Stimulated activated CD8-positive, alpha-beta memory T cell treated with anti-CD3 and anti-CD28 coated beads, Interleukin-12 subunit alpha, Interleukin-12 subunit beta, amount 100 ng/mL, for 1 hour (primary cell): ENCODE data around the gene GPR21.

ENCODE experiments used
- DNase-seq: peaks from one replicate; pipeline ENCODE4 v3.0.0-alpha.2; 2020; ENCODE audit warnings: low read depth

The GPR21 gene

GRCh38 chr9:123033352-123033751 is at the start of gene GPR21:
TSS of gene GPR21 (plus strand) at chr9:123033667. CDS start at chr9:123034567, 900 bp downstream.
- DNase-seq, result no peak

GRCh38 chr9:122986010-122986409 is 47.5 kb upstream of the GPR21 start:
- no peak for DNase-seq

GRCh38 chr9:122988141-122988540 is 45.3 kb upstream of the GPR21 start:
- DNase-seq, result no peak

GRCh38 chr9:122988920-122989621 is 44.4 kb upstream of the GPR21 start:
- DNase-seq, result no peak

- DNase-seq, result no peak
These were observed 42.1 kb upstream of the GPR21 start for GRCh38 chr9:122991370-122991830.

- no peak for DNase-seq
These were observed 36.9 kb upstream of the GPR21 start for GRCh38 chr9:122996586-122996985.

GRCh38 chr9:122998448-122998847 is 35.0 kb upstream of the GPR21 start:
- DNase-seq, result no peak

- DNase-seq, result no peak
These were observed 32.9 kb upstream of the GPR21 start for GRCh38 chr9:123000371-123001068.

GRCh38 chr9:123002754-123003153 is 30.7 kb upstream of the GPR21 start:
- DNase-seq, result no peak

- no peak for DNase-seq
These were observed 30.0 kb upstream of the GPR21 start for GRCh38 chr9:123003466-123003865.

- no peak for DNase-seq
These were observed 27.5 kb upstream of the GPR21 start for GRCh38 chr9:123005964-123006363.

- DNase-seq, result no peak
These were observed 26.2 kb upstream of the GPR21 start for GRCh38 chr9:123007269-123007668.

- no peak for DNase-seq
These were observed 24.6 kb upstream of the GPR21 start for GRCh38 chr9:123008909-123009308.

- DNase-seq, result no peak
These were observed 22.1 kb upstream of the GPR21 start for GRCh38 chr9:123011380-123011779.

GRCh38 chr9:123011878-123012528 is 21.5 kb upstream of the GPR21 start:
- no peak for DNase-seq

GRCh38 chr9:123016631-123017030 is 16.8 kb upstream of the GPR21 start:
- no peak for DNase-seq

GRCh38 chr9:123020796-123021195 is 12.7 kb upstream of the GPR21 start:
- no peak for DNase-seq

GRCh38 chr9:123026425-123026824 is 7.0 kb upstream of the GPR21 start:
- no peak for DNase-seq

- DNase-seq, result no peak
These were observed 6.0 kb upstream of the GPR21 start for GRCh38 chr9:123027517-123027916.

GRCh38 chr9:123028136-123028535 is 5.3 kb upstream of the GPR21 start:
- no peak for DNase-seq

- no peak for DNase-seq
These were observed 4.5 kb upstream of the GPR21 start for GRCh38 chr9:123028973-123029372.

- no peak for DNase-seq
These were observed 1.5 kb upstream of the GPR21 start for GRCh38 chr9:123031963-123032362.
